NCI-H1092 (cell line): ENCODE data around the gene GALNT7.

ENCODE experiments used
- DNase-seq: peaks from one replicate; lab custom pipeline; 2025; lab: John Stamatoyannopoulos, UW

The GALNT7 gene

GRCh38 chr4:173237152-173237551, 68.5 kb downstream of the GALNT7 start:
- DNase-seq: no peak

- no peak for DNase-seq
Observed at GRCh38 chr4:173237762-173238161, 69.2 kb downstream of the GALNT7 start.

GRCh38 chr4:173240696-173241095, 72.1 kb downstream of the GALNT7 start:
- no peak for DNase-seq

- no peak for DNase-seq
Observed at GRCh38 chr4:173242466-173243250, 74.0 kb downstream of the GALNT7 start.

- no peak for DNase-seq
Observed at GRCh38 chr4:173243321-173243720, 74.7 kb downstream of the GALNT7 start.

- DNase-seq: peak; percentile 19
Observed at GRCh38 chr4:173243917-173244658, 75.5 kb downstream of the GALNT7 start.

- DNase-seq: no peak
Observed at GRCh38 chr4:173245952-173246351, 77.3 kb downstream of the GALNT7 start.

GRCh38 chr4:173246719-173247118, 78.1 kb downstream of the GALNT7 start:
- no peak for DNase-seq

- DNase-seq: no peak
Observed at GRCh38 chr4:173247321-173247720, 78.7 kb downstream of the GALNT7 start.

- no peak for DNase-seq
Observed at GRCh38 chr4:173248690-173249089, 80.1 kb downstream of the GALNT7 start.

- peak; percentile 28 for DNase-seq
Observed at GRCh38 chr4:173252024-173252935, 83.7 kb downstream of the GALNT7 start.

GRCh38 chr4:173253561-173253960, 85.0 kb downstream of the GALNT7 start:
- no peak for DNase-seq

- DNase-seq: no peak
Observed at GRCh38 chr4:173254646-173255045, 86.0 kb downstream of the GALNT7 start.

- DNase-seq: no peak
Observed at GRCh38 chr4:173256825-173257224, 88.2 kb downstream of the GALNT7 start.

GRCh38 chr4:173257732-173258717, 89.4 kb downstream of the GALNT7 start:
- peak; percentile 18 for DNase-seq

- no peak for DNase-seq
Observed at GRCh38 chr4:173258866-173259265, 90.3 kb downstream of the GALNT7 start.

GRCh38 chr4:173259310-173259709, 90.7 kb downstream of the GALNT7 start:
- no peak for DNase-seq

GRCh38 chr4:173261052-173261451, 92.4 kb downstream of the GALNT7 start:
- no peak for DNase-seq

- no peak for DNase-seq
Observed at GRCh38 chr4:173262375-173262774, 93.8 kb downstream of the GALNT7 start.

- DNase-seq: no peak
Observed at GRCh38 chr4:173264245-173264644, 95.6 kb downstream of the GALNT7 start.

GRCh38 chr4:173264684-173265185, 96.1 kb downstream of the GALNT7 start:
- peak; percentile 52 for DNase-seq
